ENCODE data around the gene HMOX1. TPM values are rescaled to one million over a fixed set of nuclear protein-coding genes. Genes with fewer than 3 reads are reported as not detected.

Gene HMOX1
- total and polyA plus RNA-seq, 2 of the 8 experiments (the other 6 are each of a cell fraction or from before 2014, with no cell fraction given): 25.0 to 41.6 TPM

DNA sequence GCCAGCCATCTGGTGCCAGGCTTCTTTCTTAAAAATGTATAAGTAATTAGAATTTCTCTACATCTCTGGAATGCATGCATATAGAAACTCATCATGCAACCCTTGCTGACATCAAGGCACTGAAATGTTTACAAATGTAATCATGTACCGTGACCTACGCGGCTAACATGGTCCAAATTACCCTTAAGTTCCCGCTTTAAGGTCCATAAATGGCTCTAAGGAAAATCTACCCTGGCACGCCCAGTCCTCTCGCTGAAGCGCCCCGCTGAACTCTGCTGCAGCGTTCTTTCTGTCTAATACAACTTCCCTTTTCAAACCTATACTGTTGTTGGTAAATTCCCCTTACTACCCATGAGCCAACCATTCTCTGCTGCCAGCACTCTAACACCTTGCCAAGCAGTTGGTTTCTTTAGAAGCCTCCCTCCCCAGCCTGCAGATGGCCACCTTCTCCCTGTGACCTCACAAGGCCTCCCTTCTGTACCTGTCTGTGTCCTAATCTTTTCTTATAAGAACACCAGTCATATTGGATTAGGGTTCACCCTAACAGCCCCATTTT, 13.5 kb upstream of the HMOX1 start:
- 93% methylated on average over 9 of the region's 9 CpGs; no CpG with 5 or more reads in 1 of the 2 experiments for WGBS, 2 experiments (ENCODE audit: extremely low coverage in 1 of 2, insufficient coverage in 1 of 2, insufficient read length in 1 of 2, insufficient replicate concordance in 2 of 2, low coverage in 1 of 2, low lambda C conversion rate in 2 of 2, missing lambda C conversion rate in 1 of 2)
- CTCF ChIA-PET (ENCODE audit: partially characterized antibody): interaction anchor here (0.9 to 1.8 kb wide), 2 partner anchors 13 to 224 kb away, joined by 3 to 6 read pairs; partner anchors contain the start of gene HMOX1

More for the DNA sequence above, 13.5 kb upstream of the HMOX1 start:
- Histone ChIP-seq H2BK5ac (ENCODE audit: low read depth, low read length) (no peak overlapping the region), H4K91ac (replicated peaks; ENCODE audit: insufficient read length, low read length) (no peak overlapping the region), H3K4me1 (replicated peaks in 1 of 4; ENCODE audit: control insufficient read depth in 3 of 4, insufficient read depth in 4 of 4, low read length in 3 of 4) (peaks cover 2 to 12% (median 8%) of the 10 kb centered on the region in 4 experiments), H3K4ac (replicated peaks; ENCODE audit: insufficient read length, low read depth, low read length) (no peak overlapping the region), H2AK5ac (ENCODE audit: low read depth, low read length) (no peak overlapping the region), H2BK12ac (ENCODE audit: low read depth, low read length) (no peak overlapping the region), H3K4me2 (ENCODE audit: insufficient read depth in 1 of 2, low read depth in 2 of 2, low read length in 2 of 2) (no peak overlapping the region), H2BK15ac (ENCODE audit: low read length) (no peak overlapping the region), H3K23me2 (ENCODE audit: low read depth, low read length) (peaks cover 2% of the 10 kb centered on the region; the same call in 1 of the 2 replicates), H3K4me3 (ENCODE audit: extremely low read depth in 1 of 4, insufficient read depth in 2 of 4, low read depth in 3 of 4, low read length in 4 of 4) (no peak overlapping the region), H3K27me3 (replicated peaks in 1 of 4; ENCODE audit: control insufficient read depth in 3 of 4, extremely low read depth in 1 of 4, insufficient read depth in 3 of 4, low read length in 3 of 4) (no peaks in the 10 kb centered on the region), H2AFZ (ENCODE audit: low read length) (no peak overlapping the region), H3K27ac (ENCODE audit: low read depth, low read length) (no peak overlapping the region), H3K14ac (ENCODE audit: insufficient read length) (no peak overlapping the region), H3K56ac (replicated peaks; ENCODE audit: insufficient read length, low read depth, low read length) (no peak overlapping the region), H3K9me3 (ENCODE audit: insufficient read depth in 2 of 2, low read depth in 1 of 2, low read length in 1 of 2) (no peaks in the 10 kb centered on the region), H2BK120ac (replicated peaks; ENCODE audit: low read depth, low read length) (no peak overlapping the region), H3K36me3 (ENCODE audit: control insufficient read depth in 2 of 4, insufficient read depth in 4 of 4, low read length in 3 of 4) (no peaks in the 10 kb centered on the region), H3K79me1 (ENCODE audit: low read depth, low read length) (no peaks in the 10 kb centered on the region), H3K18ac (ENCODE audit: extremely low read depth, low read length) (no peak overlapping the region), H2BK20ac (ENCODE audit: low read length) (peak overlapping the region; percentile 13; the same call in 1 of the 2 replicates), H4K8ac (ENCODE audit: extremely low read depth, insufficient read depth, low read length) (no peak overlapping the region), H4K20me1 (replicated peaks in 1 of 2; ENCODE audit: control insufficient read depth in 1 of 2, insufficient read depth in 2 of 2, low read length in 2 of 2) (no peaks in the 10 kb centered on the region), H3K79me2 (ENCODE audit: control insufficient read depth in 1 of 2, insufficient read depth in 2 of 2, low read length in 2 of 2) (no peaks in the 10 kb centered on the region), H3K9ac (replicated peaks in 1 of 4; ENCODE audit: extremely low read depth in 1 of 4, low read depth in 3 of 4, low read length in 3 of 4) (no peak overlapping the region), H3K23ac (ENCODE audit: insufficient read length) (no peak overlapping the region), H4K5ac (ENCODE audit: insufficient read length, low read depth, low read length) (no peak overlapping the region)
- FAIRE-seq: no peak
- POLR2A ChIA-PET (ENCODE audit: partially characterized antibody): interaction anchor here (0.8 to 57.4 kb wide), 3 partner anchors 9 to 75 kb away, joined by 3 to 1995 read pairs (median 3); partner anchors contain the start of gene MCM5
- TF ChIP-seq, protein P1, sequence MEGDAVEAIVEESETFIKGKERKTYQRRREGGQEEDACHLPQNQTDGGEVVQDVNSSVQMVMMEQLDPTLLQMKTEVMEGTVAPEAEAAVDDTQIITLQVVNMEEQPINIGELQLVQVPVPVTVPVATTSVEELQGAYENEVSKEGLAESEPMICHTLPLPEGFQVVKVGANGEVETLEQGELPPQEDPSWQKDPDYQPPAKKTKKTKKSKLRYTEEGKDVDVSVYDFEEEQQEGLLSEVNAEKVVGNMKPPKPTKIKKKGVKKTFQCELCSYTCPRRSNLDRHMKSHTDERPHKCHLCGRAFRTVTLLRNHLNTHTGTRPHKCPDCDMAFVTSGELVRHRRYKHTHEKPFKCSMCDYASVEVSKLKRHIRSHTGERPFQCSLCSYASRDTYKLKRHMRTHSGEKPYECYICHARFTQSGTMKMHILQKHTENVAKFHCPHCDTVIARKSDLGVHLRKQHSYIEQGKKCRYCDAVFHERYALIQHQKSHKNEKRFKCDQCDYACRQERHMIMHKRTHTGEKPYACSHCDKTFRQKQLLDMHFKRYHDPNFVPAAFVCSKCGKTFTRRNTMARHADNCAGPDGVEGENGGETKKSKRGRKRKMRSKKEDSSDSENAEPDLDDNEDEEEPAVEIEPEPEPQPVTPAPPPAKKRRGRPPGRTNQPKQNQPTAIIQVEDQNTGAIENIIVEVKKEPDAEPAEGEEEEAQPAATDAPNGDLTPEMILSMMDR (IDR thresholded peaks at IDR 0.05; ENCODE audit: control extremely low read depth in 1 of 3, insufficient read depth in 1 of 3, low read depth in 1 of 3, low read length in 3 of 3): peak in 1 of 3 experiments; percentile 11; a peak in 1 of 4 replicates
- no peak for TF ChIP-seq CHD1 (IDR thresholded peaks at IDR 0.05; ENCODE audit: low read depth, low read length)
- peak; percentile 23 to 28; a peak in 3 of 4 replicates for TF ChIP-seq RAD21 (IDR thresholded peaks at IDR 0.05 in 1 of 2, conservative IDR thresholded peaks at IDR 0.05 in 1 of 2; ENCODE audit: low read depth in 2 of 2, low read length in 2 of 2)
- DNase-seq (ENCODE audit: low read depth in 1 of 2, low spot score in 2 of 2): no peak
